Left lung (tissue), 10 donors: ENCODE results near the gene SLC35F3. TPM values are rescaled to one million over a fixed set of nuclear protein-coding genes. Genes with fewer than 3 reads are reported as not detected.

Experiments
- ATAC-seq: fragments of 200-7000 bp; cut with Tn5 transposase; one replicate; pipeline ENCODE4 v1.9.1; 2020; ENCODE audit warnings: moderate library complexity
- DNase-seq, 4 donors: peaks; one replicate each; pipeline ENCODE4 v3.0.0-alpha.2; 2013 to 2020
- H3K27ac ChIP-seq, 2 donors: fragments of 200-600 bp; sonication (generic) in 1 of 2; one replicate each; pipeline versions ENCODE4 v1.5.0 to v1.8.0; 2020 to 2021
- H3K27me3 ChIP-seq, 2 donors: fragments of 200-600 bp; sonication (generic) in 1 of 2; one replicate each; pipeline versions ENCODE4 v1.5.0 to v1.8.0; 2020 to 2021
- H3K36me3 ChIP-seq, 2 donors: fragments of 200-600 bp; sonication (generic) in 1 of 2; one replicate each; pipeline versions ENCODE4 v1.5.0 to v1.8.0; 2020 to 2021
- H3K4me1 ChIP-seq, 2 donors: fragments of 200-600 bp; one replicate each; pipeline ENCODE4 v1.8.0; 2021
- H3K4me3 ChIP-seq, 2 donors: fragments of 200-600 bp; sonication (generic) in 1 of 2; one replicate each; pipeline versions ENCODE4 v1.5.0 to v1.8.0; 2020 to 2021; ENCODE audit warnings: mild to moderate bottlenecking in 1 of 2
- H3K9me3 ChIP-seq, 2 donors: fragments of 200-600 bp; sonication (generic) in 1 of 2; one replicate each; pipeline versions ENCODE4 v1.5.0 to v1.8.0; 2020 to 2021
- intact Hi-C, 2 donors: fragments of 100-400 bp; cut with DNase I; formaldehyde crosslinking; loops; one replicate each; pipeline versions ENCODE4 v1.11.2 to v1.14.2; 2022
- polyA plus RNA-seq, 6 donors: library from polyadenylated mRNA; unstranded; fragments of 120-200 nt; gene quantifications; one replicate each; pipeline ENCODE4 v1.2.1, GENCODE V29; 2013; ENCODE audit not compliant: insufficient read length in 6 of 6
- total RNA-seq, 2 donors: library from RNA; stranded (reverse); fragmentation: NEBNext Ultra II Directional; extraction: Animal tissue kit (Norgen Biotek cat#: 25700); gene quantifications; one replicate each; pipeline ENCODE4 v1.2.1, GENCODE V29; 2021
- TF ChIP-seq, protein P1 (sequence below), 2 donors: fragments of 200-600 bp; sonication (generic) in 1 of 2; IDR thresholded peaks; one replicate each; pipeline versions ENCODE4 v1.5.0 to v1.8.0; 2021; ENCODE audit warnings: antibody characterized with exemption in 2 of 2
- donor health status: DM: no; HTN: yes; CAD: no.
- donor health status: DM: no; HTN: no; CAD: no.

Gene SLC35F3
- total and polyA plus RNA-seq, 8 donors, result 0.58 to 1.9 (median 1.5) TPM

DNA sequence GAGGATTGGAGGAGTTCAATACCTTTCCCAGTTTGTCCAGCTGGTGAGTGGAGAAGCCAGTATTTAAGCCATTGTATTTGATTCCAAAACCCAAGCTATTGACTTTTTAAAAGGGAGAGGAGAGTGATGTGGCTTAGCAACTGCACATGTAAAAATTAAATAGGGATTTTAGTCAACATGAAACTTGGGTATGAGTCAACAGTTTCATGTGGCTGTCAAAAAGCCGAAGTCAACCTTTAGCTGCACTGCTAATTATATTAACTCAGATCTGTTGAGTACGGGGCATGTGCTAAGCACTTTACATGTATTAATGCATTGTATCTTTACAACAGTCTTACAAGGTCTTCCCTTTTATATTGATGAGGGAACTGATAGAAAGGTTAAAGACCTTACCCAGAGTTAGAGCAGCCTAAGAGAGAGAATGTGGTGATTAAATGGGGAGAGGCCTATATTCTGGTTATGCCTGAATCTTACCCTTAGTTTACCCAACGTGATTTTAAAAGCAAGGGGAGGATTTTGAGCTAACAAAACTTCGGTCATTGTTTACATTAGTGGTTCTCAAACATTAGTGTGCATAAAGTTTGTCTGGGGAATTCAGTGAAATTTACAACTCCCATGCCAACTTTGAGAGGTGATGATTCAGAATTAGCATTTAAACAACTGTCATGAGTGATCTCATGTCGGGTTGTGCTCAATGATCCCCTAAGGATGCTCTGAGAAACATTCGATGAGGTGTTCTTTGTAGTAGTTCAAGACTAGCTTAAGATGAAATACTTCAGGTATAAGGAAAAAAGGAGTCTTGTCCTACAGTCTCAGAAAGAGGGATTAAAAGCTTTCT lies 6.9 kb upstream of the SLC35F3 start:
- intact Hi-C loops, result no loop called here

GRCh38 chr1:233901495-233901894 lies 3.0 kb upstream of the SLC35F3 start:
- TF ChIP-seq, protein P1, sequence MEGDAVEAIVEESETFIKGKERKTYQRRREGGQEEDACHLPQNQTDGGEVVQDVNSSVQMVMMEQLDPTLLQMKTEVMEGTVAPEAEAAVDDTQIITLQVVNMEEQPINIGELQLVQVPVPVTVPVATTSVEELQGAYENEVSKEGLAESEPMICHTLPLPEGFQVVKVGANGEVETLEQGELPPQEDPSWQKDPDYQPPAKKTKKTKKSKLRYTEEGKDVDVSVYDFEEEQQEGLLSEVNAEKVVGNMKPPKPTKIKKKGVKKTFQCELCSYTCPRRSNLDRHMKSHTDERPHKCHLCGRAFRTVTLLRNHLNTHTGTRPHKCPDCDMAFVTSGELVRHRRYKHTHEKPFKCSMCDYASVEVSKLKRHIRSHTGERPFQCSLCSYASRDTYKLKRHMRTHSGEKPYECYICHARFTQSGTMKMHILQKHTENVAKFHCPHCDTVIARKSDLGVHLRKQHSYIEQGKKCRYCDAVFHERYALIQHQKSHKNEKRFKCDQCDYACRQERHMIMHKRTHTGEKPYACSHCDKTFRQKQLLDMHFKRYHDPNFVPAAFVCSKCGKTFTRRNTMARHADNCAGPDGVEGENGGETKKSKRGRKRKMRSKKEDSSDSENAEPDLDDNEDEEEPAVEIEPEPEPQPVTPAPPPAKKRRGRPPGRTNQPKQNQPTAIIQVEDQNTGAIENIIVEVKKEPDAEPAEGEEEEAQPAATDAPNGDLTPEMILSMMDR (IDR thresholded peaks at IDR 0.05), result no peak
- no peak for DNase-seq
- H3K9me3 ChIP-seq, result peaks cover 0 to 4% of the 10 kb centered on the region in 2 donors
- intact Hi-C loops, result no loop called here
- no peak overlapping the region for H3K4me3 ChIP-seq
- H3K27ac ChIP-seq, result no peak overlapping the region
- H3K36me3 ChIP-seq, result no peaks in the 10 kb centered on the region
- peaks cover 23 to 46% of the 10 kb centered on the region in 2 donors for H3K27me3 ChIP-seq
- ATAC-seq, result no peak
- peaks cover 0 to 7% of the 10 kb centered on the region in 2 donors for H3K4me1 ChIP-seq

More for the DNA sequence above, 6.9 kb upstream of the SLC35F3 start:
- H3K9me3 ChIP-seq, result peaks cover 0 to 12% of the 10 kb centered on the region in 2 donors
- H3K4me3 ChIP-seq, result no peak overlapping the region
- TF ChIP-seq, protein P1 (IDR thresholded peaks at IDR 0.05), result no peak
- peaks cover 2 to 9% of the 10 kb centered on the region in 2 donors for H3K27me3 ChIP-seq
- DNase-seq (no peak), ATAC-seq (no peak)
- no peaks in the 10 kb centered on the region for H3K4me1 ChIP-seq
- H3K36me3 ChIP-seq, result no peaks in the 10 kb centered on the region
- no peak overlapping the region for H3K27ac ChIP-seq

- DNase-seq (peak in 1 of 4 donors; percentile 67), ATAC-seq (no peak)
- Histone ChIP-seq H3K4me3 (peak overlapping the region; percentile 5 to 28), H3K4me1 (peaks cover 0 to 7% of the 10 kb centered on the region in 2 donors), H3K27me3 (peaks cover 23 to 61% of the 10 kb centered on the region in 2 donors), H3K9me3 (no peaks in the 10 kb centered on the region), H3K27ac (no peak overlapping the region), H3K36me3 (no peaks in the 10 kb centered on the region)
- intact Hi-C loops, result no loop called here
- TF ChIP-seq, protein P1 (IDR thresholded peaks at IDR 0.05), result no peak
These were observed 1.1 kb downstream of the SLC35F3 start for GRCh38 chr1:233905416-233906051.

DNA sequence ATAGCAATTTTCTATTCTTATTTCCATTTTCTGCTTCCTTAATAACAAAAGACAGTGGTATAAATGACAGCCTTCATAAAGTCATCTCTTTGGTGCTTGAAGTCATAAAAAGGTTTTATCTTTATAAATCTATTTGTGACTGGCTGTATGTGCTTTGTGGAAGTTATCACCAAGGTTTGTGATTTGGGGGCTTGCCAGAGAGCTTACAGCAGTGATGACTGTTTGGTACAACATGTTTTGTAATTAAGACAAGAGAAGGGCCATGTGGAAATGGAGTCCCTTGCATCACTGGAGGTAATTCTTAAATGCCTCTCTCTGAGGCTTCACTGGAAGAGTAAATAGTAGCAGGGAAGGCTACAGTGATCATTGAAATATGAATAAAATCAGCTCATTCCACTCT lies 2.7 kb downstream of the SLC35F3 start:
- H3K4me1 ChIP-seq, result peaks cover 0 to 7% of the 10 kb centered on the region in 2 donors
- ATAC-seq (no peak), DNase-seq (no peak)
- TF ChIP-seq, protein P1 (IDR thresholded peaks at IDR 0.05), result no peak
- peaks cover 23 to 60% of the 10 kb centered on the region in 2 donors for H3K27me3 ChIP-seq
- H3K36me3 ChIP-seq, result no peaks in the 10 kb centered on the region
- no peak overlapping the region for H3K4me3 ChIP-seq
- no peaks in the 10 kb centered on the region for H3K9me3 ChIP-seq
- intact Hi-C loops, result no loop called here
- no peak overlapping the region for H3K27ac ChIP-seq

DNA sequence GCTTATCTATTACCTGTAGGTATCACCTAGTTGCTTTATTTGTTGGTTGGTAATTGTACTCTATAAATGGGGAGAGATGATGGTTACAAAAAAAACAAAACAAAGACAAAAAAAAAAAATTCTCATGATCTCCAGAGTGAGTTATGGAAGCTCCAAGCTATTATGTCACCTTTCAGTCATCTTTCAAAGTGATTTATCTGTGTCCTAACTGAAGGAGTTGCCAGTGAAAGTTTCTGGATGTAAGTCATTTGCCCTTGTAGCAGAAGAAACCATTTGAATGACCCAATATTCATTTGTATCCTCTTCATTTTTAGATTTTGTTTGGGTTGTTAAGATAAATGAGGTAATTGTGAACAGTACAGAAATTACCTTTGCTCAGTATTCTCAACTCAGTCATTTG lies 3.6 kb downstream of the SLC35F3 start:
- Histone ChIP-seq H3K4me1 (peaks cover 0 to 7% of the 10 kb centered on the region in 2 donors), H3K27ac (no peak overlapping the region), H3K27me3 (peaks cover 20 to 53% of the 10 kb centered on the region in 2 donors), H3K9me3 (no peaks in the 10 kb centered on the region), H3K4me3 (no peak overlapping the region), H3K36me3 (no peaks in the 10 kb centered on the region)
- ATAC-seq (no peak), DNase-seq (no peak)
- intact Hi-C loops, result no loop called here
- TF ChIP-seq, protein P1 (IDR thresholded peaks at IDR 0.05), result no peak
